Cardiac fibroblast (primary cell): ENCODE data around the gene A4GNT.

ENCODE experiments used
- DNase-seq, 2 donors: peaks; one replicate each; pipeline versions ENCODE4 v3.0.0 to v3.0.0-alpha.2; 2010; ENCODE audit warnings: low read depth in 2 of 2
- H3K4me3 ChIP-seq, 2 donors: replicated peaks in 1 of 2; 1 replicate in 1 of 2; 2 replicates in 1 of 2; pipeline ENCODE4 v1.5.1; 2011; ENCODE audit warnings: low read depth in 2 of 2, low read length in 2 of 2, mild to moderate bottlenecking in 2 of 2, moderate library complexity in 1 of 2
- TF ChIP-seq, protein P1 (sequence below): IDR thresholded peaks from one replicate; pipeline ENCODE4 v1.5.1; 2011; ENCODE audit warnings: low read depth, mild to moderate bottlenecking, low read length, inconsistent platforms

A4GNT gene

DNA sequence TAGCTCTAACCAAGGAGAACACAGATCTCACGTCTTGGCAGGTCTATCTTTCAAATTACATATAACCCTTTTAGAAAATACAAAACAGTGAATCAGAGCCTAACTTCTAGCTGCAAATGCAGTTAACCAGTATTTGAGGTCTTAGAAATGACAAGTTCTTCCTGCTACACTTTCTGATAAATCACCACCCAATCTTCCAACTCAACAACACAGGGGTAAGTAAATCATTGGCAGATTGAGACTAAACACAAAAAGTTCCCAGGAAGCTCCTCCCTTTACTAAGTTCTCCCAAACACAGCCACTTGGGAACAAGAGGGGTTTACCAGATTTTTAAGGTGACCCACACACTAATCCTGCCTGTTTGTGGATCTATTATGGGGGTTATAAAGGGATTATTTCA is at the start of gene A4GNT:
Gene A4GNT (minus strand): TSS at position 152 of the 400 bp plus-strand sequence. CDS start 1,134 bp downstream, outside the sequence.
- no peak for DNase-seq
- H3K4me3 ChIP-seq: no peak within 1 kb of the TSS
- TF ChIP-seq, protein P1, sequence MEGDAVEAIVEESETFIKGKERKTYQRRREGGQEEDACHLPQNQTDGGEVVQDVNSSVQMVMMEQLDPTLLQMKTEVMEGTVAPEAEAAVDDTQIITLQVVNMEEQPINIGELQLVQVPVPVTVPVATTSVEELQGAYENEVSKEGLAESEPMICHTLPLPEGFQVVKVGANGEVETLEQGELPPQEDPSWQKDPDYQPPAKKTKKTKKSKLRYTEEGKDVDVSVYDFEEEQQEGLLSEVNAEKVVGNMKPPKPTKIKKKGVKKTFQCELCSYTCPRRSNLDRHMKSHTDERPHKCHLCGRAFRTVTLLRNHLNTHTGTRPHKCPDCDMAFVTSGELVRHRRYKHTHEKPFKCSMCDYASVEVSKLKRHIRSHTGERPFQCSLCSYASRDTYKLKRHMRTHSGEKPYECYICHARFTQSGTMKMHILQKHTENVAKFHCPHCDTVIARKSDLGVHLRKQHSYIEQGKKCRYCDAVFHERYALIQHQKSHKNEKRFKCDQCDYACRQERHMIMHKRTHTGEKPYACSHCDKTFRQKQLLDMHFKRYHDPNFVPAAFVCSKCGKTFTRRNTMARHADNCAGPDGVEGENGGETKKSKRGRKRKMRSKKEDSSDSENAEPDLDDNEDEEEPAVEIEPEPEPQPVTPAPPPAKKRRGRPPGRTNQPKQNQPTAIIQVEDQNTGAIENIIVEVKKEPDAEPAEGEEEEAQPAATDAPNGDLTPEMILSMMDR: no peak

DNA sequence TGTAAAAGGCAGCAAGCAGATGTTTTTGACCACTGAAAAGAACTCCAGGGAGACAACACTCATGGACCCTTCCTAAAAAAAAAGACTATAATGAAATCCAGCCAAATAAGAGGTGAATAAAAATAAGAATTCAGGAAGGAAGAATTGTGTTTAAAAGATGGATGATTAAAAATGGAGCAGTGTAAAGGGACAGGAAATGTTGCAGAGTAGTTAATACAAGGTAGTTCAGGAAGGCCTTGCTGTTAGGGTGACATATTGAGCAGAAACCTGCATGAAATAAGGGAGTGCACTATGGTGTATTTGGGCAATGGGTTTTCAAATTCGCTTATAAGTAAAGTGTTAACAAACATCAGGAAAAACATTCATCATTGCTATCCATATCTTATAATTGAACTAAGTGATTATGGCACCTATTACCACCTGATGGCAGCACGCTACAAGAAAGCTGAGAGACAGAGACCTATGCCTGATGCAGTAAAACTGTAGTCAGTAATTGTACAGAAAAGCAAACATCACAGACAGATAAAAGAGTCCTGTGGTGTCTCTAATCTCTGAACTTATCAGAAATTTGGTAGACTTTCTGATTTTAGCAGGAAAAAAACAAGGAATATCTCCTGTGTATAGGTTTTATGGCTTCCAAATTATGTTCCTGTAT is 48.3 kb upstream of the A4GNT start:
- DNase-seq: peak; percentile 62 to 66
- TF ChIP-seq, protein P1: peak; percentile 43
- no peak overlapping the region for H3K4me3 ChIP-seq

GRCh38 chr3:138174421-138175131 is 42.4 kb upstream of the A4GNT start, which contains the start of gene DBR1:
DBR1 (minus strand) TSS chr3:138174921; CDS start chr3:138174795, 126 bp downstream.
- DNase-seq: peak; percentile 85 to 88
- peak within 1 kb of the TSS; percentile 74 to 92 for H3K4me3 ChIP-seq
- TF ChIP-seq, protein P1: no peak

GRCh38 chr3:138173769-138174420 is 41.7 kb upstream of the A4GNT start:
- H3K4me3 ChIP-seq: peak overlapping the region; percentile 74 to 92
- TF ChIP-seq, protein P1: no peak
- peak; percentile 10 to 13 for DNase-seq

DNA sequence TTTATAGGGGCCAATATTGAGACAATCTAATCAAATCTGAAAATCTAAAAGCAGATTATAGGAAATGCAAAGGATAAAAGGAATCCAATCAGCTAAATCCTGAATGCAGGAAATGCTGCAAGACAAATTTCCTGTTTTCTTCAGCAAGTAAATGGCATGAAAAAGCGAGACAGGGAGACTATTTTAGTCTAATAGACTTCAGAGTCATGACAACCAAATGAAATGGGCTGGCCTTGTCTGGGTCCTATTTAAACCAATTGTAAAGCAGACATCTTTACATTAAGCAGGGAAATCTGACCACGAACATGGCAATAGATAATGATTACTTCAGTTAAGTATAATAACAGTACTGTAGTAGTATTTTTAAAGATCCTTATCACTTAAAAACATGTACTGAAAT is 40.4 kb upstream of the A4GNT start:
- TF ChIP-seq, protein P1: no peak
- DNase-seq: no peak
- no peak overlapping the region for H3K4me3 ChIP-seq

GRCh38 chr3:138165061-138165460 is 32.9 kb upstream of the A4GNT start:
- DNase-seq: no peak
- TF ChIP-seq, protein P1: no peak
- no peak overlapping the region for H3K4me3 ChIP-seq
